GM12892 (cell line): Measurements from ENCODE around the gene DISP2.

Source experiments
- DNase-seq: peaks from one replicate; pipeline ENCODE4 v3.0.0; 2011; ENCODE audit not compliant: insufficient read length
- FAIRE-seq: peaks from 2 replicates; lab custom pipeline; 2011; peaks lifted over from hg19 to GRCh38; lab: Jason Lieb, UNC
- POLR2A ChIP-seq: IDR thresholded peaks from 2 replicates; pipeline ENCODE4 v1.6.1; 2011; ENCODE audit warnings: low read depth, low read length, control low read depth
- POLR2AphosphoS5 ChIP-seq: IDR thresholded peaks from 2 replicates; pipeline ENCODE4 v1.6.1; 2011; ENCODE audit warnings: low read depth, low read length, control low read depth
- TAF1 ChIP-seq: IDR thresholded peaks from 2 replicates; pipeline ENCODE4 v1.6.1; 2011; ENCODE audit warnings: low read depth, mild to moderate bottlenecking, control low read depth, low read length, borderline replicate concordance

The DISP2 gene

DNA sequence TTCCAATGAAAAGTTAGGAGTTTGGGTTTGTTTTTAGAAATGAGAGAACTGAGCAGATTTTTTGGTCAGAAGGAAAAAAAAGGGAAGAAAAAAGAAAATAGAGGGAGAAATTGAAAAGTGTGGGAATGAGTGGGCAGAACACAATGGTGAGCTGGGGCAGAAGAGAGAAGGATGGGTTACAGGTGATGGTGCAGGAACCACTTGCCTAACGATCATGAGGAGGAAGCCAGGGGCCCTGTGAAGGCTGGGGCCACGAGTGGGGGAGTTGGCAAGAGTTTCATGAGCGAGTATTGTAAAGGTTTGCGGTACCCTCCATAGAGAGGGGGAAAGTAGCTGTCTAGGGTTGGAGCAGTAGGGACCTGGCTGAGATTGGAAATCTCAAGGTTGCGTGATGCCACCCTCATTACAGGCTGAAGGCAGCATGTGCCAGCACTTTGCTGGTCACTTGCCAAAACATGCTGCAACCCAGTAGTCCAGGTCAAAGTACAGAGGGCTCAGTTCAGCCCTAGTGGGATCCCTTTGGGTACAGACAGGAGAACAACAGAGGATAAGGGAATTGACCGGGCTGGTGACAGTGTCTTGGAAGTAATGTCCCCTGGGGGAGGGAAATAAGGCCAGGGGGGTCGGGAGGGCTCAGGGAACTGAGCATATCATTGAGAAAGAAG is 54.2 kb downstream of the DISP2 start:
- no peak for TF ChIP-seq TAF1
- TF ChIP-seq POLR2AphosphoS5: 0 out of 2 replicates have a peak, but pooled peaks have one; percentile 10
- FAIRE-seq (no peak), DNase-seq (no peak)

DNA sequence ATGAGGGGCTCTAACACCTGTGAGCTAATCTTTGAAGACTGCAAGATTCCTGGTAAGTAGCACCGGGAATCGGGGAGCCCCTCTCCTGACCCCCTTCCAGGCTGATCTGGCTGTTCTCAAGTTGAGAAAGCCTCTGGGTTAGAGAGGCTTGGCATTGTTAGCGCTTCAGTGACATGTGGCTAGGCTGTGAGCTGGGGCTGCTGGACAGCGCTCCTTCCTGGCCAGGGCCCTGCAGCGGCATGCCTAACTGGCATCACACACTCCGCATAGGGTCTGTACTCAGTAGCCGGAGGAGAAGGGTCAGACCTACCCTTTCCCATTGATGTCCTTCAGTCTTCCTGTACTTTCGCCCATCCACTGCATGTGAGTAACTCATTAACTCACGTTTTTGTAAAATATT is 55.0 kb downstream of the DISP2 start:
- DNase-seq (no peak), FAIRE-seq (no peak)
- TF ChIP-seq TAF1 (no peak), POLR2A (no peak), POLR2AphosphoS5 (no peak)

GRCh38 chr15:40414816-40415215 is 56.8 kb downstream of the DISP2 start:
- TF ChIP-seq TAF1: no peak
- no peak for TF ChIP-seq POLR2AphosphoS5
- no peak for TF ChIP-seq POLR2A
- FAIRE-seq: no peak
- DNase-seq: no peak

GRCh38 chr15:40415226-40415625 is 57.2 kb downstream of the DISP2 start:
- DNase-seq (no peak), FAIRE-seq (no peak)
- no peak for TF ChIP-seq POLR2A
- no peak for TF ChIP-seq POLR2AphosphoS5
- no peak for TF ChIP-seq TAF1

GRCh38 chr15:40416056-40416455 is 58.0 kb downstream of the DISP2 start:
- DNase-seq: no peak
- TF ChIP-seq POLR2A (no peak), POLR2AphosphoS5 (no peak), TAF1 (no peak)
- FAIRE-seq: no peak

- no peak for FAIRE-seq
- DNase-seq: no peak
- TF ChIP-seq POLR2AphosphoS5: no peak
Observed at GRCh38 chr15:40418126-40418525, 60.1 kb downstream of the DISP2 start.

- FAIRE-seq (no peak), DNase-seq (no peak)
- peak; percentile 13; the same call in 1 of the 2 replicates for TF ChIP-seq POLR2AphosphoS5
- no peak for TF ChIP-seq TAF1
- no peak; the same call in 1 of the 2 replicates for TF ChIP-seq POLR2A
Observed at GRCh38 chr15:40420071-40420713, 62.2 kb downstream of the DISP2 start.

- no peak for DNase-seq
- FAIRE-seq: no peak
- TF ChIP-seq POLR2A (no peak), POLR2AphosphoS5 (no peak)
Observed at GRCh38 chr15:40420793-40421192, 62.8 kb downstream of the DISP2 start.

- TF ChIP-seq POLR2AphosphoS5: no peak
- 0 out of 2 replicates have a peak, but pooled peaks have one; percentile 47 for TF ChIP-seq POLR2A
- no peak for TF ChIP-seq TAF1
- peak; percentile 74 for FAIRE-seq
- DNase-seq: peak; percentile 95
Observed at GRCh38 chr15:40421246-40422157, 63.5 kb downstream of the DISP2 start.

DNA sequence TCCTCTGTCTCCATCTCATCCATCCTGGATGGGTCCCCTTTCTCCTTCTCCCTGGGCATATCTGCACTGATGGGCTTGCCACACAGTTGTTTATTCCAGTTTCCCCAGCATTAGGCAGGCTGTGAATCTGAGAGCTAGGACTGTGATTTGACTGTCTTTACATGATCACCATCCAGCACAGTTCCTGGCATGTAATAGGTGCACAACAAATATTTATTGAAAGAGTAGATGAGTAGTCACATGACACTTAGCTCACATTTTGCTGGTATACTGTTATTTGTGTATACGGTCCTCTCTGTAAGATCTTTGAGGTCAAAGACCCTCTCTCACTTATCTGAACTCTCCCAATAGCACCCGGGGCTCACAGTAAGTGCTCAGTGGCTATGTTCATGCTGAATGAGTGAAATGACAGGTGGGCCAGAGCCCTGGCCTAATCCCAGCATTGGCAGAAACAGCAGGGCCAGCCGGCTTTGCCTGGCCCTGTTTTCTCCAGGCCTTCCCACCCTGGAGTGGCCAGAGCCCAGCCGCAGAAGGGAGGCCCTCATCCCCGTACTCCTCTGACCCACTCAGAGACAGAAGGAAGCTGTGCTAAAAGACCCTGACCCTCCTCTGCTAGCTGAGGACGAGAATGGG is 66.6 kb downstream of the DISP2 start:
- no peak for FAIRE-seq
- TF ChIP-seq TAF1 (no peak), POLR2AphosphoS5 (no peak), POLR2A (no peak)
- DNase-seq: no peak

- no peak for FAIRE-seq
- TF ChIP-seq TAF1 (no peak), POLR2A (no peak), POLR2AphosphoS5 (no peak)
- no peak for DNase-seq
Observed at GRCh38 chr15:40425681-40426080, 67.7 kb downstream of the DISP2 start.

- DNase-seq: no peak
- FAIRE-seq: no peak
- TF ChIP-seq TAF1: no peak
- TF ChIP-seq POLR2A: no peak
- no peak for TF ChIP-seq POLR2AphosphoS5
Observed at GRCh38 chr15:40427188-40427587, 69.2 kb downstream of the DISP2 start.

- FAIRE-seq (no peak), DNase-seq (no peak)
- TF ChIP-seq POLR2A: no peak
- TF ChIP-seq TAF1: no peak
- no peak for TF ChIP-seq POLR2AphosphoS5
Observed at GRCh38 chr15:40428185-40428584, 70.2 kb downstream of the DISP2 start.
